ENCODE data around the gene RTRAF. TPM values are rescaled to one million over a fixed set of nuclear protein-coding genes. Genes with fewer than 3 reads are reported as not detected.

Gene RTRAF
- total RNA-seq, 1 experiment from 2014 or later: 93.7 TPM

GRCh38 chr14:52014601-52015267 lies 25.4 kb downstream of the RTRAF start:
- Histone ChIP-seq H3K27me3 (ENCODE audit: control insufficient read depth, insufficient read depth, low read length) (no peaks in the 10 kb centered on the region; the same call in 1 of the 2 replicates), H3K4me3 (ENCODE audit: low read depth in 2 of 2, low read length in 2 of 2) (no peak overlapping the region), H3K4me1 (ENCODE audit: control insufficient read depth, insufficient read depth, low read length) (no peaks in the 10 kb centered on the region), H3K27ac (ENCODE audit: low read length) (no peak overlapping the region), H3K36me3 (ENCODE audit: control insufficient read depth, insufficient read depth, low read length) (no peaks in the 10 kb centered on the region; the same call in 1 of the 2 replicates), H3K9me3 (ENCODE audit: control insufficient read depth, insufficient read depth, low read depth, low read length) (no peaks in the 10 kb centered on the region)
- POLR2A ChIA-PET: no interaction called here
- TF ChIP-seq POLR2AphosphoS5 (IDR thresholded peaks at IDR 0.05; ENCODE audit: low read depth, low read length): no peak
- no peak for TF ChIP-seq TCF7L2 (IDR thresholded peaks at IDR 0.05; ENCODE audit: low read depth, low read length)
- no peak for TF ChIP-seq SIN3A (IDR thresholded peaks at IDR 0.05; ENCODE audit: borderline replicate concordance, insufficient read depth, low read depth, low read length)
- TF ChIP-seq REST (IDR thresholded peaks at IDR 0.05; ENCODE audit: insufficient read depth in 1 of 2, low read depth in 2 of 2, low read length in 1 of 2): no peak
- no peak for TF ChIP-seq CTCF (IDR thresholded peaks at IDR 0.05)
- BruUV-seq (replicated peaks): no TSS peak
- intact Hi-C loops (cut with micrococcal nuclease; ENCODE audit: unreplicated experiment) (no loop called here), in situ Hi-C loops (cut with HindIII; ENCODE audit: low pct_unique_long_range_greater_than_20kb, low sequenced_read_pairs) (no loop called here)
- CTCF ChIA-PET: no interaction called here
- ATAC-seq (no peak), DNase-seq (ENCODE audit: low read depth, low spot score) (no peak)

- no peak overlapping the region for H3K4me3 ChIP-seq (ENCODE audit: low read depth in 2 of 2, low read length in 2 of 2)
- H3K9me3 ChIP-seq (ENCODE audit: control insufficient read depth, insufficient read depth, low read depth, low read length): no peaks in the 10 kb centered on the region
- ChIA-PET POLR2A (no interaction called here), CTCF (no interaction called here)
- ATAC-seq (peak; percentile 75; the same call in 1 of the 2 replicates), DNase-seq (ENCODE audit: low read depth, low spot score) (no peak)
- no peaks in the 10 kb centered on the region for H3K36me3 ChIP-seq (ENCODE audit: control insufficient read depth, insufficient read depth, low read length)
- intact Hi-C loops (cut with micrococcal nuclease; ENCODE audit: unreplicated experiment): no loop called here
- TF ChIP-seq SIN3A (IDR thresholded peaks at IDR 0.05; ENCODE audit: borderline replicate concordance, insufficient read depth, low read depth, low read length) (no peak), POLR2AphosphoS5 (IDR thresholded peaks at IDR 0.05; ENCODE audit: low read depth, low read length) (no peak), CTCF (IDR thresholded peaks at IDR 0.05) (peak; percentile 49), REST (IDR thresholded peaks at IDR 0.05; ENCODE audit: insufficient read depth in 1 of 2, low read depth in 2 of 2, low read length in 1 of 2) (no peak), TCF7L2 (IDR thresholded peaks at IDR 0.05; ENCODE audit: low read depth, low read length) (no peak)
- H3K27ac ChIP-seq (ENCODE audit: low read length): no peak overlapping the region
- H3K4me1 ChIP-seq (ENCODE audit: control insufficient read depth, insufficient read depth, low read length): no peaks in the 10 kb centered on the region
- in situ Hi-C loops (cut with HindIII; ENCODE audit: low pct_unique_long_range_greater_than_20kb, low sequenced_read_pairs): no loop called here
- BruUV-seq (replicated peaks): no TSS peak
- no peaks in the 10 kb centered on the region; the same call in 1 of the 2 replicates for H3K27me3 ChIP-seq (ENCODE audit: control insufficient read depth, insufficient read depth, low read length)
These were observed 26.2 kb downstream of the RTRAF start for GRCh38 chr14:52015411-52016030.
